Uterine smooth muscle cell (primary cell): Measurements from ENCODE around the gene OR4Q3. TPM values are rescaled to one million over a fixed set of nuclear protein-coding genes. Genes with fewer than 3 reads are reported as not detected.

Experiments used
- total RNA-seq: library from RNA; depleted of rRNA; stranded (reverse); fragments of >200 nt; gene quantifications from 2 replicates; pipeline ENCODE4 v1.2.3, GENCODE V29; 2014

Gene OR4Q3
- total RNA-seq = not detected in 2 replicates

DNA sequence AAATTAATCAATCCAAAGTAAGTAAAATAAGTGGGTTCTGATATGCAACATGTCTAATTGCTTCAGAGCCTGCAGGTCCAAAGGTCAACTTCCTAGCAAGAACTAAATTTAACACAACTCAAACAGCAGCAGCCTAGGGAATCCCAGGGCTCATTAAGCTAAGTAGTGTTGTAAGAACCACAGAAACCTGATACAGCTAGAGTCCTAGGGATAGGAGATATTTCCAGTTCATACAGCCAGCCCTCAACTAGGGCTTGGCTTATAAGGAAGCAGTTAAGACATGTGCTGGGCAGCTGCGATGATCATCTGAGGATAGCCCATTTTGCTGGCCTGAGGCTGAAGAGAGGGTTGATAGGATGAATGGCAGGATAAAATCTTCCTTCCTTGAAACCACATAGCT, at the start of gene OR4Q3:
Gene OR4Q3, plus strand, starts transcription at position 316 of the 400 bp plus-strand sequence.

GRCh38 chr14:19773204-19773603, 29.8 kb downstream of the OR4Q3 start, which contains the start of gene OR4M1:
OR4M1 (plus strand) TSS chr14:19773504; CDS start chr14:19780323, 6,819 bp downstream.

Other genes starting within 250 kb of the OR4Q3 start
- gene OR11H2, start 29.7 kb upstream of the OR4Q3 start, total RNA-seq = not detected in 2 replicates
- 0.12 TPM in 1 of 2 replicates, not detected in the other for gene OR4M1, start 29.9 kb downstream of the OR4Q3 start, total RNA-seq
- not detected in 2 replicates for gene OR4N2, start 60.2 kb downstream of the OR4Q3 start, total RNA-seq
- not detected in 2 replicates for gene OR4K2, start 131.6 kb downstream of the OR4Q3 start, total RNA-seq
- not detected in 2 replicates for gene OR4K5, start 177.0 kb downstream of the OR4Q3 start, total RNA-seq
- 0.12 TPM in 1 of 2 replicates, not detected in the other for gene OR4K1, start 187.3 kb downstream of the OR4Q3 start, total RNA-seq
- not detected in 2 replicates for gene OR4K15, start 232.0 kb downstream of the OR4Q3 start, total RNA-seq